Endothelial cell of umbilical vein (primary cell): ENCODE data around the gene EFR3B. TPM values are rescaled to one million over a fixed set of nuclear protein-coding genes. Genes with fewer than 3 reads are reported as not detected.

Experiments
- BruUV-seq: library from RNA; stranded (reverse); fragments of 400-500 nt; replicated peaks from 2 replicates; lab custom pipeline; 2021; lab: Mats Ljungman, UMichigan
- CTCF ChIA-PET: fragments of 300-600, 350-600 bp; sonication (Branson Sonifier 250); formaldehyde crosslinking; loops from one replicate; lab custom pipeline; 2021; ENCODE audit warnings: antibody characterized with exemption, inconsistent platforms; lab: Charles Lee
- POLR2A ChIA-PET: fragments of 300-600, 350-600 bp; sonication (Branson Sonifier 250); formaldehyde crosslinking; loops from one replicate; lab custom pipeline; 2021; ENCODE audit warnings: antibody characterized with exemption, inconsistent platforms; lab: Charles Lee
- DNase-seq: peaks from one replicate; pipeline ENCODE4 v3.0.0-alpha.2; 2011; ENCODE audit warnings: low read depth, low spot score
- FAIRE-seq: peaks from 2 replicates; lab custom pipeline; 2011; peaks lifted over from hg19 to GRCh38; lab: Jason Lieb, UNC
- H2AFZ ChIP-seq: 2 replicates; pipeline ENCODE4 v1.6.0; 2012; ENCODE audit warnings: low read depth, low read length, control low read depth, inconsistent platforms
- H3K27ac ChIP-seq: 2 replicates; pipeline ENCODE4 v1.5.1; 2011; ENCODE audit warnings: low read depth, mild to moderate bottlenecking, control low read depth, low read length, moderate library complexity; ENCODE audit not compliant: insufficient read depth
- H3K27me3 ChIP-seq, 2 experiments: 2 replicates each; pipeline versions ENCODE4 v1.6.0 to v1.6.1; 2011; ENCODE audit warnings: low read length in 2 of 2, mixed read lengths in 1 of 2; ENCODE audit not compliant: control insufficient read depth in 2 of 2, insufficient read depth in 2 of 2
- H3K36me3 ChIP-seq, 2 experiments: 2 replicates in 1 of 2; 3 replicates in 1 of 2; pipeline ENCODE4 v1.5.1; 2011; ENCODE audit warnings: low read length in 2 of 2, mild to moderate bottlenecking in 1 of 2, moderate library complexity in 1 of 2; ENCODE audit not compliant: control insufficient read depth in 2 of 2, insufficient read depth in 2 of 2; ENCODE audit errors: extremely low read depth in 1 of 2
- H3K4me1 ChIP-seq: 3 replicates; pipeline ENCODE4 v1.5.1; 2011; ENCODE audit warnings: mild to moderate bottlenecking, low read length; ENCODE audit not compliant: control insufficient read depth, insufficient read depth; ENCODE audit errors: extremely low read depth
- H3K4me2 ChIP-seq: 2 replicates; pipeline ENCODE4 v1.6.1; 2011; ENCODE audit warnings: low read length, control low read depth, mixed read lengths; ENCODE audit not compliant: insufficient read depth
- H3K4me3 ChIP-seq, 3 experiments: fragments of 200-600 bp in 1 of 3; sonication (generic), shearing (Covaris generic) in 1 of 3; replicated peaks in 1 of 3; 2 replicates each; pipeline ENCODE4 v1.5.1; 2011 to 2016; ENCODE audit warnings: control low read depth in 3 of 3, low read length in 3 of 3, mild to moderate bottlenecking in 2 of 3, inconsistent platforms in 1 of 3, low read depth in 1 of 3, moderate library complexity in 1 of 3; ENCODE audit not compliant: insufficient read depth in 1 of 3
- H3K79me2 ChIP-seq: 2 replicates; pipeline ENCODE4 v1.6.0; 2012; ENCODE audit warnings: low read length, inconsistent platforms; ENCODE audit not compliant: control insufficient read depth, insufficient read depth
- H3K9ac ChIP-seq: replicated peaks from 2 replicates; pipeline ENCODE3; 2011; ENCODE audit warnings: low read length, control low read depth; ENCODE audit not compliant: insufficient read depth; ENCODE audit errors: extremely low read depth
- H3K9me1 ChIP-seq: replicated peaks from 3 replicates; pipeline ENCODE4 v1.6.0; 2011; ENCODE audit warnings: mild to moderate bottlenecking, low read length; ENCODE audit not compliant: control insufficient read depth, insufficient read depth; ENCODE audit errors: extremely low read depth
- H3K9me3 ChIP-seq: replicated peaks from 2 replicates; pipeline ENCODE4 v1.5.1; 2012; ENCODE audit warnings: low read length, inconsistent platforms; ENCODE audit not compliant: control insufficient read depth, insufficient read depth
- H4K20me1 ChIP-seq: replicated peaks from 2 replicates; pipeline ENCODE3; 2011; ENCODE audit warnings: mild to moderate bottlenecking, low read length; ENCODE audit not compliant: control insufficient read depth, insufficient read depth; ENCODE audit errors: extremely low read depth
- EZH2 ChIP-seq: IDR thresholded peaks from 2 replicates; pipeline ENCODE4 v1.6.1; 2012; ENCODE audit warnings: borderline replicate concordance, low read depth, mild to moderate bottlenecking, moderate library complexity, low read length, inconsistent platforms; ENCODE audit not compliant: severe bottlenecking
- FOS ChIP-seq: IDR thresholded peaks from 2 replicates; pipeline ENCODE4 v1.6.1; 2011; ENCODE audit warnings: mild to moderate bottlenecking, low read length, moderate library complexity, borderline replicate concordance; ENCODE audit not compliant: insufficient read depth
- GATA2 ChIP-seq: IDR thresholded peaks from 2 replicates; pipeline ENCODE4 v1.7.0; 2011; ENCODE audit warnings: low read depth, mild to moderate bottlenecking, moderate library complexity, mixed read lengths, low read length; ENCODE audit not compliant: insufficient read length, insufficient read depth
- JUN ChIP-seq: IDR thresholded peaks from 2 replicates; pipeline ENCODE4 v1.6.1; 2011; ENCODE audit warnings: borderline replicate concordance, low read depth; ENCODE audit not compliant: insufficient read length, insufficient read depth
- MYC ChIP-seq: IDR thresholded peaks from one replicate; pipeline ENCODE4 v1.6.1; 2011; ENCODE audit warnings: mild to moderate bottlenecking, low read depth, low read length
- POLR2A ChIP-seq: IDR thresholded peaks from 2 replicates; pipeline ENCODE4 v1.6.1; 2012; ENCODE audit warnings: low read depth, mild to moderate bottlenecking, control low read depth, low read length
- POLR2AphosphoS5 ChIP-seq: IDR thresholded peaks from 2 replicates; pipeline ENCODE4 v1.6.1; 2012; ENCODE audit warnings: low read depth, mild to moderate bottlenecking, control low read depth, low read length, moderate library complexity; ENCODE audit not compliant: insufficient read depth
- dilution Hi-C: fragments of 300-500 bp; cut with MboI; formaldehyde crosslinking; loops from one replicate; pipeline ENCODE4 v1.15.0; 2019; ENCODE audit warnings: low sequenced_read_pairs; ENCODE audit not compliant: extremely low pct_ligation_motif_present
- intact Hi-C: fragments of 100-400 bp; cut with micrococcal nuclease; formaldehyde crosslinking; loops from one replicate; pipeline ENCODE4 v1.10.0; 2022
- polyA plus RNA-seq, 4 experiments: library from polyadenylated mRNA; depleted of rRNA in 3 of 4; stranded (reverse) in 3 of 4; unstranded in 1 of 4; fragments of >200 nt; gene quantifications; 2 replicates each; pipeline versions ENCODE4 v1.2.1 to v1.2.3, GENCODE V29; 2011 to 2012; ENCODE audit warnings: missing spikeins in 1 of 4
- total RNA-seq: library from RNA; stranded (reverse); gene quantifications from 2 replicates; pipeline ENCODE4 v1.2.3, GENCODE V29; 2021
- TF ChIP-seq, protein P1 (sequence below), 2 donors: IDR thresholded peaks; 1 replicate in 1 of 2; 2 replicates in 1 of 2; pipeline ENCODE4 v1.5.1; 2011; ENCODE audit warnings: low read length in 2 of 2, mild to moderate bottlenecking in 2 of 2, moderate library complexity in 2 of 2, control low read depth in 1 of 2, inconsistent platforms in 1 of 2, low read depth in 1 of 2; ENCODE audit not compliant: insufficient read depth in 1 of 2; ENCODE audit errors: extremely low read depth in 1 of 2
- TF ChIP-seq, protein P2 (sequence below): IDR thresholded peaks from 2 replicates; pipeline ENCODE4 v1.6.1; 2011; ENCODE audit not compliant: insufficient read depth, insufficient read length

EFR3B gene
- total and polyA plus RNA-seq, 2 donors (not counting 3 experiments of a cell fraction or from before 2014, with no cell fraction given): 0.15 to 0.77 TPM

DNA sequence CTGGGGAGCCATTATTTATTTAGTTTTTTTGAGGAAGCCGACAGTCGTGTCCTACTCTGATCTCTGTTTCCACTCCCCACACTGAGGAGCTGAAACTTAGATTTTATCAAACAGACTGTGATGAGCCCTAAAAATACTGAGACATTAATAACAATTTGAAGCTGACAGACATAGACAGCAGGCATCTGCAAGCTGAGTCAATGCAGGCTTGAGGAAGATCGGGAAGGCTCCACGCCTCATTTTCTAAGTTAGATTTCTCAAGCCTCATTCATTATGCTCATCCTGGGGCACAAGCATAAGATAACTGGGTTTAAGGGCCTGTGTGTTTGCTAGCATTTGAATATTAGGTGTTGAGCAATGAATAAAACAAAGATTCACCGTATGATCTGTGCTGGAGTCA is 26.3 kb downstream of the EFR3B start:
- BruUV-seq: no TSS peak
- H3K4me2 ChIP-seq: no peak overlapping the region
- ChIA-PET CTCF (no interaction called here), POLR2A (no interaction called here)
- no peaks in the 10 kb centered on the region for H3K4me1 ChIP-seq
- dilution Hi-C loops (no loop called here), intact Hi-C loops (no loop called here)
- no peak for FAIRE-seq
- no peaks in the 10 kb centered on the region for H3K36me3 ChIP-seq
- H3K4me3 ChIP-seq: no peak overlapping the region
- H3K9me3 ChIP-seq: no peaks in the 10 kb centered on the region
- DNase-seq: no peak
- H3K79me2 ChIP-seq: no peaks in the 10 kb centered on the region
- no peak overlapping the region for H3K27ac ChIP-seq
- no peak overlapping the region for H3K9ac ChIP-seq
- TF ChIP-seq GATA2: no peak
- TF ChIP-seq, protein P1, sequence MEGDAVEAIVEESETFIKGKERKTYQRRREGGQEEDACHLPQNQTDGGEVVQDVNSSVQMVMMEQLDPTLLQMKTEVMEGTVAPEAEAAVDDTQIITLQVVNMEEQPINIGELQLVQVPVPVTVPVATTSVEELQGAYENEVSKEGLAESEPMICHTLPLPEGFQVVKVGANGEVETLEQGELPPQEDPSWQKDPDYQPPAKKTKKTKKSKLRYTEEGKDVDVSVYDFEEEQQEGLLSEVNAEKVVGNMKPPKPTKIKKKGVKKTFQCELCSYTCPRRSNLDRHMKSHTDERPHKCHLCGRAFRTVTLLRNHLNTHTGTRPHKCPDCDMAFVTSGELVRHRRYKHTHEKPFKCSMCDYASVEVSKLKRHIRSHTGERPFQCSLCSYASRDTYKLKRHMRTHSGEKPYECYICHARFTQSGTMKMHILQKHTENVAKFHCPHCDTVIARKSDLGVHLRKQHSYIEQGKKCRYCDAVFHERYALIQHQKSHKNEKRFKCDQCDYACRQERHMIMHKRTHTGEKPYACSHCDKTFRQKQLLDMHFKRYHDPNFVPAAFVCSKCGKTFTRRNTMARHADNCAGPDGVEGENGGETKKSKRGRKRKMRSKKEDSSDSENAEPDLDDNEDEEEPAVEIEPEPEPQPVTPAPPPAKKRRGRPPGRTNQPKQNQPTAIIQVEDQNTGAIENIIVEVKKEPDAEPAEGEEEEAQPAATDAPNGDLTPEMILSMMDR (IDR thresholded peaks at IDR 0.05; ENCODE audit: extremely low read depth in 1 of 2, insufficient read depth in 1 of 2, low read depth in 1 of 2, low read length in 2 of 2): no peak
- TF ChIP-seq EZH2: no peak
- TF ChIP-seq, protein P2, sequence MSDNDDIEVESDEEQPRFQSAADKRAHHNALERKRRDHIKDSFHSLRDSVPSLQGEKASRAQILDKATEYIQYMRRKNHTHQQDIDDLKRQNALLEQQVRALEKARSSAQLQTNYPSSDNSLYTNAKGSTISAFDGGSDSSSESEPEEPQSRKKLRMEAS: no peak
- no peak for TF ChIP-seq POLR2A
- no peak for TF ChIP-seq POLR2AphosphoS5
- no peak for TF ChIP-seq FOS
- no peak for TF ChIP-seq MYC
- no peak for TF ChIP-seq JUN
- H2AFZ ChIP-seq: no peak overlapping the region
- H3K27me3 ChIP-seq: peaks cover 0 to 2% of the 10 kb centered on the region in 2 experiments
- no peaks in the 10 kb centered on the region for H3K9me1 ChIP-seq
- H4K20me1 ChIP-seq: no peaks in the 10 kb centered on the region
